NB4 (cell line): ENCODE data around the gene CAMKMT.

Experiments
- MAX ChIP-seq: IDR thresholded peaks from 2 replicates; pipeline ENCODE4 v1.6.1; 2011; ENCODE audit warnings: low read depth, low read length
- POLR2A ChIP-seq: IDR thresholded peaks from 2 replicates; pipeline ENCODE4 v1.6.1; 2011; ENCODE audit warnings: mild to moderate bottlenecking; ENCODE audit not compliant: insufficient read length; ENCODE audit errors: extremely low read depth
- TF ChIP-seq, protein P1 (sequence below): IDR thresholded peaks from one replicate; pipeline ENCODE4 v1.5.1; 2012; ENCODE audit warnings: low read depth, low read length

DNA sequence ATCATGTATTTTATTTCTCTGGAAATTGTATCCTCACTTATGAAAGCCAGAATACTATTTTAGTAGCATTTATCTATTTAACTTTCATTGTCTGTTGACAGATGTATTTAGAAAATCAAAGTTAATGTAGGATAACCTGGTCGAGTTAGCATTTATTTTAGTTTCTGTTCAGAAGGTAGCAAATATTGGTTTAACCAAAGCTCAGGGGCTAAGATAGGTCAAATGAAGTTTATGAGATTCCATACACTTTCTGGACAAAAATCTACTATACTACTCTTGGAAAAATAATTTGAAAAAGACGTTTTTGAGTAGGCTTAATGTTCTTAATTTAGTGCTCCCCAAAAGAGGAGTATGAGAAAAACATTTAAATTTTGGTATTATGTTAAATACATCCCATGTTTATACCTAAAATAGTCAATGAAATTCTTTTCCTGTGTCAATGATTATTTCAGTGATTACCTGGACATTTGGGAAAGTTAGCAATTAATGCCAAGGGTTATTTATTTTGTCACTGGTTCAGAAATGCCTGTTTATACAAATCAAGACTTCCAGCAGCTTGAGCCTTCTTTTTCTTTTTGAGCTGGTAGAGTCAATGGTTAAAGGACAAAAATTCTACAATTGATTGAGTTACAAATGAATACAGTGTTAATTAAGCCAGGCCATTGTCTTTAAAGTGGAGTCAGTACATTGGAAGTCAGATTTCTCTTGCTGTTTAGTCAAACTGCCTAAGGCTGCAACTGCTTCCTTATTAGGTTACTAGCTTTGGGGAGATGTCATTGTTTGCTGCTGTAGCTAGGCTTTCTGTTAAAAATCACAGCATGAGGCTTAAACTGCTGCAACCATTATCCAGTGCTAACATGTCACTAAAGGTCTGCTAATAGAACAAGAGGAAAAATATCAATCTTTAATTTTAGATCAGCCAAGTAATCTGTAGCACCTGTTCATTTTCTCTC, 182.3 kb downstream of the CAMKMT start:
- TF ChIP-seq, protein P1, sequence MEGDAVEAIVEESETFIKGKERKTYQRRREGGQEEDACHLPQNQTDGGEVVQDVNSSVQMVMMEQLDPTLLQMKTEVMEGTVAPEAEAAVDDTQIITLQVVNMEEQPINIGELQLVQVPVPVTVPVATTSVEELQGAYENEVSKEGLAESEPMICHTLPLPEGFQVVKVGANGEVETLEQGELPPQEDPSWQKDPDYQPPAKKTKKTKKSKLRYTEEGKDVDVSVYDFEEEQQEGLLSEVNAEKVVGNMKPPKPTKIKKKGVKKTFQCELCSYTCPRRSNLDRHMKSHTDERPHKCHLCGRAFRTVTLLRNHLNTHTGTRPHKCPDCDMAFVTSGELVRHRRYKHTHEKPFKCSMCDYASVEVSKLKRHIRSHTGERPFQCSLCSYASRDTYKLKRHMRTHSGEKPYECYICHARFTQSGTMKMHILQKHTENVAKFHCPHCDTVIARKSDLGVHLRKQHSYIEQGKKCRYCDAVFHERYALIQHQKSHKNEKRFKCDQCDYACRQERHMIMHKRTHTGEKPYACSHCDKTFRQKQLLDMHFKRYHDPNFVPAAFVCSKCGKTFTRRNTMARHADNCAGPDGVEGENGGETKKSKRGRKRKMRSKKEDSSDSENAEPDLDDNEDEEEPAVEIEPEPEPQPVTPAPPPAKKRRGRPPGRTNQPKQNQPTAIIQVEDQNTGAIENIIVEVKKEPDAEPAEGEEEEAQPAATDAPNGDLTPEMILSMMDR: no peak
- no peak for TF ChIP-seq MAX
- no peak for TF ChIP-seq POLR2A
